MCF 10A (cell line): ENCODE measurements around the gene DNM3. TPM values are rescaled to one million over a fixed set of nuclear protein-coding genes. Genes with fewer than 3 reads are reported as not detected.

Source experiments
- BruUV-seq: library from RNA; stranded (reverse); fragments of 400-500 nt; replicated peaks from 2 replicates; lab custom pipeline; 2021; lab: Mats Ljungman, UMichigan
- CTCF ChIA-PET: fragments of 300-600 bp; sonication (Branson Sonifier 250); formaldehyde crosslinking; extraction: SDS; loops from one replicate; lab custom pipeline; 2021; ENCODE audit warnings: antibody characterized with exemption, inconsistent platforms; lab: Yijun Ruan, JAX
- POLR2A ChIA-PET: fragments of 300-600, 350-650 bp; sonication (Branson Sonifier 250); formaldehyde crosslinking; extraction: SDS; loops from one replicate; lab custom pipeline; 2020; ENCODE audit warnings: antibody characterized with exemption, inconsistent platforms; lab: Yijun Ruan, JAX
- DNase-seq: peaks from one replicate; pipeline ENCODE4 v3.0.0-alpha.2; 2018; ENCODE audit not compliant: unreplicated experiment
- H3K27ac Mint-ChIP-seq: one replicate; pipeline ENCODE4 v1.8.0; 2022; ENCODE audit warnings: mild to moderate bottlenecking, low read depth, mixed read lengths; ENCODE audit not compliant: unreplicated experiment
- H3K27me3 Mint-ChIP-seq: one replicate; pipeline ENCODE4 v1.8.0; 2022; ENCODE audit warnings: mixed read lengths; ENCODE audit not compliant: insufficient read depth, unreplicated experiment
- H3K36me3 Mint-ChIP-seq: one replicate; pipeline ENCODE4 v1.8.0; 2022; ENCODE audit warnings: mild to moderate bottlenecking, moderate library complexity, mixed read lengths; ENCODE audit not compliant: insufficient read depth, unreplicated experiment
- H3K4me1 Mint-ChIP-seq: one replicate; pipeline ENCODE4 v1.8.0; 2022; ENCODE audit warnings: mixed read lengths; ENCODE audit not compliant: insufficient read depth, unreplicated experiment
- H3K4me3 Mint-ChIP-seq: one replicate; pipeline ENCODE4 v1.8.0; 2022; ENCODE audit warnings: mild to moderate bottlenecking, moderate library complexity, mixed read lengths; ENCODE audit not compliant: unreplicated experiment
- H3K9me3 Mint-ChIP-seq: one replicate; pipeline ENCODE4 v1.8.0; 2022; ENCODE audit warnings: mixed read lengths; ENCODE audit not compliant: unreplicated experiment
- CTCF ChIP-seq: fragments of 200-600 bp; IDR thresholded peaks from one replicate; pipeline ENCODE4 v1.8.0; 2022; ENCODE audit warnings: antibody characterized with exemption, mild to moderate bottlenecking; ENCODE audit not compliant: unreplicated experiment
- intact Hi-C: fragments of 100-400 bp; cut with micrococcal nuclease; formaldehyde crosslinking; loops from 2 replicates; pipeline ENCODE4 v1.14.1; 2022
- total RNA-seq: library from RNA; stranded (reverse); gene quantifications from 2 replicates; pipeline ENCODE4 v1.2.3, GENCODE V29; 2022

DNM3 gene
- total RNA-seq, 1 experiment from 2014 or later = 0.68 TPM

- ChIA-PET POLR2A (interaction anchor here (0.8 to 3.6 kb wide), 5 partner anchors 11 to 59 kb away, joined by 3 to 20 read pairs (median 4); no protein-coding TSS in a partner anchor), CTCF (interaction anchor here (1.0 to 1.4 kb wide), 3 partner anchors 13 to 356 kb away, joined by 3 to 4 read pairs (median 3); no protein-coding TSS in a partner anchor)
- Mint-ChIP-seq H3K36me3 (no peaks in the 10 kb centered on the region), H3K27ac (no peak overlapping the region), H3K9me3 (peaks cover 6% of the 10 kb centered on the region), H3K27me3 (no peaks in the 10 kb centered on the region), H3K4me3 (no peak overlapping the region), H3K4me1 (peaks cover 22% of the 10 kb centered on the region)
- DNase-seq = no peak
- intact Hi-C loops = no loop called here
- no peak for TF ChIP-seq CTCF
- BruUV-seq = no TSS peak
Observed at GRCh38 chr1:172339842-172340241, 498.5 kb downstream of the DNM3 start.

- intact Hi-C loops = no loop called here
Observed at GRCh38 chr1:172340520-172340919, 499.2 kb downstream of the DNM3 start.

GRCh38 chr1:172341697-172342096, 500.4 kb downstream of the DNM3 start:
- TF ChIP-seq CTCF = no peak
- H3K27me3 Mint-ChIP-seq = no peaks in the 10 kb centered on the region
- no peak for DNase-seq
- intact Hi-C loops = no loop called here
- H3K36me3 Mint-ChIP-seq = no peaks in the 10 kb centered on the region
- H3K27ac Mint-ChIP-seq = no peak overlapping the region
- H3K9me3 Mint-ChIP-seq = peaks cover 6% of the 10 kb centered on the region
- CTCF ChIA-PET = no interaction called here
- BruUV-seq = no TSS peak
- peaks cover 19% of the 10 kb centered on the region for H3K4me1 Mint-ChIP-seq
- POLR2A ChIA-PET = interaction anchor here (0.6 to 1.3 kb wide), 3 partner anchors 17 to 58 kb away, joined by 4 to 5 read pairs (median 5); no protein-coding TSS in a partner anchor
- no peak overlapping the region for H3K4me3 Mint-ChIP-seq

More at GRCh38 chr1:172340520-172340919, 499.2 kb downstream of the DNM3 start:
- Mint-ChIP-seq H3K4me1 (peaks cover 22% of the 10 kb centered on the region), H3K4me3 (no peak overlapping the region), H3K9me3 (peaks cover 6% of the 10 kb centered on the region), H3K27ac (no peak overlapping the region), H3K27me3 (no peaks in the 10 kb centered on the region), H3K36me3 (no peaks in the 10 kb centered on the region)
- TF ChIP-seq CTCF = no peak
- DNase-seq = no peak
- no TSS peak for BruUV-seq
- ChIA-PET POLR2A (interaction anchor here (1.0 to 3.6 kb wide), 2 partner anchors 12 to 17 kb away, joined by 4 to 20 read pairs; no protein-coding TSS in a partner anchor), CTCF (interaction anchor here (0.6 to 1.3 kb wide), 5 partner anchors 12 to 357 kb away, joined by 3 to 4 read pairs (median 3); no protein-coding TSS in a partner anchor)

GRCh38 chr1:172342584-172343239, 501.4 kb downstream of the DNM3 start:
- Mint-ChIP-seq H3K4me3 (no peak overlapping the region), H3K36me3 (no peaks in the 10 kb centered on the region), H3K27ac (peak overlapping the region; percentile 98), H3K4me1 (peaks cover 14% of the 10 kb centered on the region), H3K27me3 (no peaks in the 10 kb centered on the region), H3K9me3 (peaks cover 16% of the 10 kb centered on the region)
- TF ChIP-seq CTCF = no peak
- ChIA-PET POLR2A (interaction anchor here (0.6 to 3.5 kb wide), 19 partner anchors 9 to 1525 kb away, joined by 3 to 38 read pairs (median 4); partner anchors contain the start of genes GAS5, PIGC and ZBTB37), CTCF (interaction anchor here (0.6 to 1.2 kb wide), 5 partner anchors 20 to 312 kb away, joined by 3 to 4 read pairs (median 3); no protein-coding TSS in a partner anchor)
- BruUV-seq = no TSS peak
- no peak for DNase-seq
- intact Hi-C loops = no loop called here
